Measurements from ENCODE around the gene DEPDC5.
A peak's percentile ranks its signal among the peaks of the same experiment; 100 is the strongest.
"Not testable (repeated sequence)": the region's sequence is repeated elsewhere in the genome, so short reads cannot be mapped to it uniquely, and the experiment has no call there.

DEPDC5 gene

DNA sequence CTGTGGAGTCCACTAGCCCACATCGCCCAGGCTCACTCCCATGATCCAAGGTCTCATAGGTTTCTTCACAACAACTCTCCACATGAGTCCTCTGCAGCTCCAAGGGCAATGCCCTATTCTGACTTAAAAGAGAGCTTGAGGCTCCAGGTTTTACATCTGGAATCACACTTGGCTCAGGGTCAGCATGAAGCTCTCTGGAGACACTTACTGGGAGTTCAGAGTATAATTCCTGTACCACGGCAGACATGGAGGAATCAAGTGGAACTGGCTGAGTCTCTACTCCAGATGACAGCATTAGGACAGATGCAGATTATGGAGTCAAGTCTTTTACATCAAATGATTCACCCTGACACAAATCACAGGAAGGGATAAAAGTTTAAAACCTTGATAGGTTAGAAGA, 15.3 kb upstream of the DEPDC5 start:
- H3K4me3 Mint-ChIP-seq = no peak overlapping the region
- no peaks in the 10 kb centered on the region for H3K27me3 Mint-ChIP-seq
- no peaks in the 10 kb centered on the region for H3K9me3 Mint-ChIP-seq
- H3K27ac Mint-ChIP-seq = peak overlapping the region; percentile 30
- peaks cover 34% of the 10 kb centered on the region for H3K4me1 Mint-ChIP-seq
- H3K36me3 Mint-ChIP-seq (ENCODE audit: low read depth) = peaks cover 46% of the 10 kb centered on the region
- no peak for DNase-seq
- no peak for ATAC-seq

DNA sequence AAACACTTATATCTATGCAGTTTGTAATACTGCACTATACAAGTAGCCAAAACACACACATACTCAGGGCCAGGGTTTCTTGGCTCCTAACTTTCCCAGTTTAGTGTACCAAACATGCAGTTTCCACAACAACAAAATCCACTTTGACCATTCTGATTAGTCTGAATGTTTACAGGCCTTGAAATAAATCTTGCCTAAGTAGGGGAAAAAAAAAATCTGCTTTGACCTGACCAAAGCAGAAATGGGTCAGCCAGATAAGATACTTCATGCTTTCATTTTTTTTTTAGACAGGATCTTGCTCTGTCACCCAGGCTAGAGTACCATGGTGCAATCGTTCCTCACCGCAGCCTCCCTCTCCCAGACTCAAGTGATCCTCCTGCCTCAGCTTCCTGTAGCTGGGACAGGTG, 14.0 kb upstream of the DEPDC5 start:
- H3K27me3 Mint-ChIP-seq = no peaks in the 10 kb centered on the region
- H3K9me3 Mint-ChIP-seq = no peaks in the 10 kb centered on the region
- no peak for DNase-seq
- no peak overlapping the region for H3K27ac Mint-ChIP-seq
- H3K36me3 Mint-ChIP-seq (ENCODE audit: low read depth) = peaks cover 36% of the 10 kb centered on the region
- ATAC-seq = no peak
- peaks cover 22% of the 10 kb centered on the region for H3K4me1 Mint-ChIP-seq
- H3K4me3 Mint-ChIP-seq = no peak overlapping the region

DNA sequence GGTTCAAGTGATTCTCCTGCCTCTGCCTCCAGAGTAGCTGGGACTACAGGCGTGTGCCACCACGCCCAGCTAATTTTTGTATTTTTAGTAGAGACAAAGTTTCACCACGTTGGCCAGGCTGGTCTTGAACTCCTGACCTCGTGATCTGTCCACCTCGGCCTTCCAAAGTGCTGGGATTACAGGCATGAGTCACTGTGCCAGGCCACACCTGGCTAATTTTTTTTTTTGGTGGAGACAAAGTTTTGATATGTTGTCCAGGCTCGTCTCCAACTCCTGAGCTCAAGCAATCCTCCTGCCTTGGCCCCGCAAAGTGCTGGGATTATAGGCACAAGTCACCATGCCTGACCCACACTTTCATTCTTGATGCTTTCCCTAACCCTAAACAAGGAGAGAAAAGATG, 13.5 kb upstream of the DEPDC5 start:
- not testable (repeated sequence) for H3K4me3 Mint-ChIP-seq, ATAC-seq, H3K27ac Mint-ChIP-seq, H3K9me3 Mint-ChIP-seq, DNase-seq, H3K27me3 Mint-ChIP-seq
- peaks cover 22% of the 10 kb centered on the region for H3K4me1 Mint-ChIP-seq
- peaks cover 34% of the 10 kb centered on the region for H3K36me3 Mint-ChIP-seq (ENCODE audit: low read depth)

DNA sequence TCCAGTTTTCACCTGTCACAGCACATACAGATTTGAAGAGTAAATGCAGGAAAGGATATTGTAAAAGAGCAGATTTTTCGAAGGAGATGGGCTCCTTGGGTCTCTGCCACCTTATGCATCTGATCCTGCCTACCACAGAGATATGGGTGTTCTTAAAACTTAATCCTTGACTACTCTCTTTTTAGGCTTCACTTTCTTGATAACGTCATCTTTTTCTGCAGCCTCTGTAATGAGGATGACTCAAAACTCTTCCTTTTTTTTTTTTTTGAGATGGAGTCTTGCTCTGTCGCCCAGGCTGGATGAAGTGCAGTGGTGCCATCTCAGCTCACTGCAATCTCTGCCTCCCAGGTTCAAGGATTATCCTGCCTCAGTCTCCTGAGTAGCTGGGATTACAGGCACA, 11.7 kb upstream of the DEPDC5 start:
- H3K27me3 Mint-ChIP-seq = no peaks in the 10 kb centered on the region
- H3K36me3 Mint-ChIP-seq (ENCODE audit: low read depth) = peaks cover 33% of the 10 kb centered on the region
- H3K4me1 Mint-ChIP-seq = peaks cover 27% of the 10 kb centered on the region
- no peak for DNase-seq
- ATAC-seq = no peak
- H3K4me3 Mint-ChIP-seq = no peak overlapping the region
- no peak overlapping the region for H3K27ac Mint-ChIP-seq
- no peaks in the 10 kb centered on the region for H3K9me3 Mint-ChIP-seq

DNA sequence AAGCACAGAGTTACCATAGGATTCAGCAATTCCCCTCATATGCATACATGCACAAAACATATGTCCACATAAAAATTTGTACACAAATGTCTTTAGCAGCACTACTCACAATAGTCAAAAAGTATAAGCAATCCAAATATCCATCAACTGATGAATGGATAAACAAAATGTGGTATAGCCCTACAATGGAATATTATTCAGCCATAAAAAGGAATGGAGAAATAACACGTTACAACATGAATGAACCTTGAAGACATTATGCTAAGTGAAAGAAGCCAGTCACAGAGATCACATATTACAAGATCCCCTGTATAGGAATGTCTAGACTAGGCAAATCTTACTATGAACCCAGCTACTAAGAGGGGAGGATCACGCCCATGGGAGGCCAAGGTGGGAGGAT, 11.1 kb upstream of the DEPDC5 start:
- Mint-ChIP-seq H3K9me3 (no peaks in the 10 kb centered on the region), H3K27me3 (no peaks in the 10 kb centered on the region), H3K27ac (no peak overlapping the region), H3K36me3 (ENCODE audit: low read depth) (peaks cover 39% of the 10 kb centered on the region), H3K4me1 (peaks cover 33% of the 10 kb centered on the region), H3K4me3 (no peak overlapping the region)
- no peak for DNase-seq
- ATAC-seq = no peak

DNA sequence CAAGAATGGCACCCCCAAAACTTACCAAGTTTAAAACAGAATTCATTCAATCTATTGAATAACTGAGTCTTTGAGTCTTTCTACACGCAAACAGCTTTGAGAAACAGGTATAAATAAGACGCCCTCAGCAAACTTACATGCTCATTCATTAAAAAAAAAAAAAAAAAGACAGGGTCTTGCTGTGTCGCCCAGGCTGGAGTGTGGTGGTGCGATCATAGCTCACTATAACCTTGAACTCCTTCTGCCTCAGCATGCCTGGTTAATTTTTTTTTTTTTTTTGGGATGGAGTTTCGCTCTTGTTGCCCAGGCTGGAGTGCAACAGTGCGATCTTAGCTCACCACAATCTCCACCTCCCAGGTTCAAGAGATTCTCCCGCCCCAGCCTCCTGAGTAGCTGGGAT, 9.9 kb upstream of the DEPDC5 start:
- Mint-ChIP-seq H3K9me3 (no peaks in the 10 kb centered on the region), H3K36me3 (ENCODE audit: low read depth) (peaks cover 33% of the 10 kb centered on the region), H3K27ac (no peak overlapping the region), H3K27me3 (no peaks in the 10 kb centered on the region), H3K4me1 (peaks cover 38% of the 10 kb centered on the region), H3K4me3 (no peak overlapping the region)
- DNase-seq (no peak), ATAC-seq (no peak)

DNA sequence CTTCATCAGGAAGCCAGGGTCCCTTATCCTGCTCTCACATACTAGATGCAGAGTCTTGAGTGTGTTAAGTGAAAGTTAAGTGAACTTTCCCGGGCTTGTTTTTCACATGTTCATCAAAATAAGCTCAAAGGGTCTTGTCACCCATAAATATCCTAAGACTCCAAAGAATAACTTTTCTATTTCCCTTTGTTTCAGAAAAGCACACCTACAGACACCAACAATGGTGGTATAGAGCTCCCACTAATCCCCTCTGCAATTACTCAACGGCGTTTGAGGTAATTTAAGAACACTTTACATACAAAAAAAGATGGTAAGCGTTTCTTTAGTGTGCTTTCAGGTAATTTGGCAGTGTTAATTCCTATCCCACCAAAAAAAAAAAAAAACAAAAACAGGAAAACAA, 6.4 kb upstream of the DEPDC5 start:
- peaks cover 1% of the 10 kb centered on the region for H3K27me3 Mint-ChIP-seq
- H3K27ac Mint-ChIP-seq = peak overlapping the region; percentile 27
- H3K4me3 Mint-ChIP-seq = peak overlapping the region; percentile 97
- peaks cover 19% of the 10 kb centered on the region for H3K36me3 Mint-ChIP-seq (ENCODE audit: low read depth)
- DNase-seq = no peak
- H3K4me1 Mint-ChIP-seq = peaks cover 35% of the 10 kb centered on the region
- no peak for ATAC-seq
- no peaks in the 10 kb centered on the region for H3K9me3 Mint-ChIP-seq

DNA sequence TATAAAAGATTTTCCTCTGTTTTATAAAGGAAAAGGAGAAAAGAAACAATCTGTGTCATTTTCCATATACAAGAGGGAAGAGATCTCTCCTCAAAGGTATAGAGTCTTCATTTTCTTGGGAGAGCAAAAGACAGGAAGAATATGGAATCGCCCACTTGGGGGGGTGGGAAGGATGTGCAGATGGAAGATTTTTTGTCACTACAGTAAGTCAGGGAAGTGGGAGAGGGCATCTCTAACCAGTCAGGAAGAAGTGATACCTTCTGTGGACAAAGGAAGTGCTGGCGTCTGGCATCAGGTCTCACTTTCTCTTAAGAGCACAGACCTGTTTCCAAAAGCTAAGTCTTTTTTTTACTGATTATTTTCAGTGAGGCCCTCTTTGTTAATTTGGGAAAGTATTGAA, 5.3 kb upstream of the DEPDC5 start:
- peaks cover 1% of the 10 kb centered on the region for H3K27me3 Mint-ChIP-seq
- H3K4me1 Mint-ChIP-seq = peaks cover 43% of the 10 kb centered on the region
- DNase-seq (no peak), ATAC-seq (no peak)
- H3K4me3 Mint-ChIP-seq = peak overlapping the region; percentile 97
- no peaks in the 10 kb centered on the region for H3K9me3 Mint-ChIP-seq
- H3K36me3 Mint-ChIP-seq (ENCODE audit: low read depth) = peaks cover 15% of the 10 kb centered on the region
- H3K27ac Mint-ChIP-seq = peak overlapping the region; percentile 95

DNA sequence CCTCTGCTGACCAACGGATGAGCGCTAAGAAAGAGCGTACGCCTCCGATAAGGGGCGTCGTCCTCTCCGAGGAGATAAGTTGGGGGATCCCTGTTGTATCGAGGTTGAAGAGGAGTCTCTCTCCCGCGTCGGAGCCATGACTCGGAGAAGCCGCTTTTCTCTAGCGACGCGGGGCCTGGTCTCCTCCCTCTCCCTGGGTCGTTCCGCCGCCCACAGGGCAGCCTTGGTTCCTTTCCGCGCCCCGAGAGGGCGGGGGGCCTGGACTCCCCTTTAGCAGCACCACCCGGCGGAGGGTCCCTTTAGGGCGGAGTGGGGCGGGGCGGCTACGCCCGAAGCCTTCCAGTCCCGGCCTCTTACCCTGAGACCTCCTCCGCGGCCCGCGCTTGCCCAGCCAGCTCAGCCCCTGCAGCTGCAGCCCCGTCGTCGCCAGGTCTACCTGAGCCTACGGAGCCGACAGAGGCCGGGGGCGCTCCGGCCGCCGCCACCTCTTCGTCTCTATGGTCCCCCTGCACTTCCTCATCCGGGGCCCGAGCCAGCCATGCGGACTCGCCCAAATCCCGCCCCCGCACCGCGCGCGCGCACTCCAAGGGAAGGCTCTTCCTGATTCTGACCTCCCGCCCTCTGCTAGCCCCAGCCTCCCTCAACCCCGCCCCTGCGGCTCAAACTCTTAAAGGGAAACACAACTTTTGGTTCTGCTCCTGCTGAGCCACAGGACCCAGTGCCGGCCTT, 4.0 kb upstream of the DEPDC5 start, which contains the start of gene PRR14L:
PRR14L (minus strand) TSS at position 497 of the 729 bp plus-strand sequence. CDS start 11,272 bp downstream, outside the sequence.
- H3K9me3 Mint-ChIP-seq = no peaks in the 10 kb centered on the region
- H3K4me1 Mint-ChIP-seq = peaks cover 51% of the 10 kb centered on the region
- DNase-seq = peak; percentile 100
- peak; percentile 73 for ATAC-seq
- peaks cover 13% of the 10 kb centered on the region for H3K36me3 Mint-ChIP-seq (ENCODE audit: low read depth)
- H3K27me3 Mint-ChIP-seq = peaks cover 1% of the 10 kb centered on the region
- H3K27ac Mint-ChIP-seq = peak within 1 kb of the TSS; percentile 95
- H3K4me3 Mint-ChIP-seq = peak within 1 kb of the TSS; percentile 97

DNA sequence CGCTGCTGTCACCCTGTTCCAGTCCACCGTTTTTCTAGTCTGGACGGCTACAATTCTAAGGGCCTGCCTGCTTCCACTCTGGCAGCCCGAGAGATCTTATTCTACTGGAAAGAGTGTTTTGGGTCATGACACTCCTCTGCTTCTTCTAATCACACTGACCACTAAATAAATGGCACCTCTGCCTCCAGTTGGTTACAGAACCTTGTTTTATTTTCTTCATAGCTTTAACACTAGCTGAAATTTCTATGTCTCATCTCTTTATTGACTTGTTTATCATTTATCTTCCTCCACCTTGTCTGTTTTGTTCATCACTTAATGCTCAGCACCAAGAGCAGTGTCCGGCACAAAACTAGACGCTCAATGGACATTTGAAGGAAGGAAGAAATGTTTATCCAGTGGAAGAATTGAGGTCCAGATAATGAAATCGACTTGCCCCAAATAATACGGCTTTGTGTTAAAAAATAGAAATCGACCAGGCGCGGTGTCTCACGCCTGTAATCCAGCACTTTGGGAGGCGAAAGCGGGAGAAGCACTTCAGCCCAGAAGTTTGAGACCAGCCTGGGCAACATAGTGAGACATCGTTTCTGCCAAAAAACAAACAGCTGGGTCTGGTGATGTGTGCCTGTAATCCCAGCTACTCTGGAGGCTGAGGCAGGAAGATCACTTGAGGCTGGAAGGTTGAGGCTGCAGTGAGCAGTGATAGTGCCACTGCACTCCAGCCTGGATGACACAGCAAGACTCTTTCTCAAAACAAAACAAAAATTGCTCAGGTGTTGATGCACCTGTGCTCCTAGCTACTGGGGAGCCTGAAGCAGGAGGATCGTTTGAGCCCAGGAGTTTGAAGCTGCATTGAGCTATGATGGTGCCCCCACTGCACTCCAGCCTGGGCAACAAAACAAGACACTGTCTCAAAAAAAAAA, 3.2 kb upstream of the DEPDC5 start:
- Mint-ChIP-seq H3K9me3 (no peaks in the 10 kb centered on the region), H3K27me3 (peaks cover 1% of the 10 kb centered on the region), H3K4me1 (peaks cover 58% of the 10 kb centered on the region), H3K27ac (peak overlapping the region; percentile 95), H3K4me3 (peak overlapping the region; percentile 97), H3K36me3 (ENCODE audit: low read depth) (peaks cover 13% of the 10 kb centered on the region)
- no peak for ATAC-seq
- DNase-seq = no peak

DNA sequence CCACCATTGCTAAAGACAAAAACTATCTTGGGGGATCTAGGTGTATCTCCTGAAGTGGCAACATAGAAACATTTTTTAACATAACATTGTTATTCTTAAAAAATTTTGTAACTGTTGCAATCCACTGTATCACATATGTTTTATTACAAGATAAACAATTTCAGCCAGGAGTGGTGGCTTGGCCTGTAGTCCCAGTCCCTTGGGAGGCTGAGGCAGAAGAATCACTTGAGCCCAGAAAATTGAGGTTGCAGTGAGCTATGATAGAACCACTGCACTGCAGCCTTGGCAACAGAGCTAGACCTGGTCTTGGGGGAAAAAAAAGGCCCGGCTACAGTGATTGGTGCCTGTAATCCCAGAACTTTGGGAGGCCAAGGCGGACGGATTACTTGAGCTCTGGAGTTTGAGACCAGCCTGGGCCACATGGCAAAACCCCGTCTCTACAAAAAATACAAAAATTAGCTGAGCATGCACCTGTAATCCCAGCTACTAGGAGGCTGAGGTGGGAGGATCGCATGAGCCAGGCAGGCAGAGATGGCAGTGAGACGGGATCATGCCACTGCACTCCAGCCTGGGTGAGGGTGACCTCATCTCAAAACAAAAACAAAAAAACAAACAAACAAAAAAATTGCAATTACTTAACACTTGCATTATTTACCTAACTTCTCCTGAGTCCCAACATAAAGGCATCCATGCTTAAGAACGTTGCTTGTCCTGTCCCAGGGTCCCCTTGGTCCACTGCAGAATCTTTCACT, 1.5 kb upstream of the DEPDC5 start:
- peaks cover 9% of the 10 kb centered on the region for H3K36me3 Mint-ChIP-seq (ENCODE audit: low read depth)
- H3K9me3 Mint-ChIP-seq = no peaks in the 10 kb centered on the region
- H3K27me3 Mint-ChIP-seq = peaks cover 1% of the 10 kb centered on the region
- ATAC-seq (no peak), DNase-seq (no peak)
- peak overlapping the region; percentile 97 for H3K27ac Mint-ChIP-seq
- peak overlapping the region; percentile 97 for H3K4me3 Mint-ChIP-seq
- peaks cover 52% of the 10 kb centered on the region for H3K4me1 Mint-ChIP-seq

DNA sequence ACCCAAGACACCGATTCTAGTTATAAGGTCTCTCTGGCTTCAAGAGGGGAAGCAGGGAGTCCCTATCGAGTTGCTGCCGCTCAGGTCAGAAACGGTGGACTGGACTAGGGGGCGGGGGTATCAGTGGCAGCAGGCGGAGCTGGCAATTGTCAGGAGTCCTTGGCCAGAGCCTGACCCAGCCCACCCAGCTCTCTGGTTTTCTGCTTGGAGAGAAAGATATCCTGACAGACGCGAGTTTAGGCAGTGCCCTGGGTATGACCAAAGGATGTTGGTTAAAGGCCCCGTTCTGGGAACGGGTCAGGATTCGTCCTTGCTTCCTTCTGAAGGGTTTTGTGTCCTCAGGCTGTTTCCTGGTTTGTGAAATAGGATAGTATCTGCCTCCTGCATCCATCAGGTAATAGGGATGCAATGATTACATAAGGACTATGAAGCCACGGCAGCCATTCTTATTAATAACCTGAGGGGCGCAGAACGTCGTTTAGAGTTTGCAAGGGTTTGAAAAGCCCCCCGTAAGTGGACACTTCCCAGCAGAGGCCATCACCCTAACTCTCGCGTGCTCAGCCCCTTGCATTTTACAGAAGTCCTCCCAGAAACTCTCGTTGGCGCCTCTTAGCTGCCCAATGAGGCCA, 700 bp upstream of the DEPDC5 start:
- H3K4me1 Mint-ChIP-seq = peaks cover 43% of the 10 kb centered on the region
- peak overlapping the region; percentile 97 for H3K27ac Mint-ChIP-seq
- DNase-seq = peak; percentile 22
- ATAC-seq = no peak
- H3K27me3 Mint-ChIP-seq = peaks cover 1% of the 10 kb centered on the region
- H3K9me3 Mint-ChIP-seq = no peaks in the 10 kb centered on the region
- peaks cover 1% of the 10 kb centered on the region for H3K36me3 Mint-ChIP-seq (ENCODE audit: low read depth)
- peak overlapping the region; percentile 97 for H3K4me3 Mint-ChIP-seq

DNA sequence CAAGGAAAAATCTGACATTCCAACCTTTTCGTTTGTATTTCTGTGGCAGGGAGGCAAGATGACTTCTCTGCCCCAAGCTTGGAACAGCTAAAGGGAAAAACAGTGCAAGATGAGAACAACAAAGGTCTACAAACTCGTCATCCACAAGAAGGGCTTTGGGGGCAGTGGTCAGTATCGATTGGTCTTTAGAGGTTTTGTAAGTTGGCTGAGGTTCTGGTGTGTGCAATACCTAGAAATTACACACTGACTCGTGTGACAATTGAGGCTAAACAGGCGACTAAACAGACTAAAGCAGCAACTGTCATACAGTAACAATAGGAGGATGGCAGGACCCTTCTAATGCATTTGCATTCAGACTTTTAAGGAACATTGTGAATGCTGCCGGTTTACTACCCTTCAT, 994 bp downstream of the DEPDC5 start:
- Mint-ChIP-seq H3K9me3 (no peaks in the 10 kb centered on the region), H3K27ac (peak overlapping the region; percentile 97), H3K27me3 (peaks cover 1% of the 10 kb centered on the region), H3K36me3 (ENCODE audit: low read depth) (peaks cover 1% of the 10 kb centered on the region), H3K4me3 (peak overlapping the region; percentile 97), H3K4me1 (peaks cover 33% of the 10 kb centered on the region)
- DNase-seq (no peak), ATAC-seq (no peak)

DNA sequence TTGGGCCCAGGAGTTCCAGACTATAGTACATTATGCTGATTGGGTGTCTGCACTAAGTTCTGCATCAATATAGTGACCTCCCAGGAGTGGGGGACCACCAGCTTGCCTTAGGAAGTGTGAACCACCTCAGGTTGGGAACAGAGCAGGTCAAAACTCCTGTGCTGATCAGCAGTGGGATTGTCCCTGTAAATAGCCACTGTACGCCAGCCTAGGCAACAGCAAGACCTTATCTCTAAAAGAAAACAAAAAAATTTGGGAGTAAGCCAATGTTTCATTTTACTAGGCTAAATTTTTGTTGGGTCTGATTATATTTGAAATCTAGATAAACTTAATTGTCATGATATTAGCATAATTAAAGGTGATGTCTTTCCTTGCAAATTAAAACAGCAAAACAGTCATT, 3.4 kb downstream of the DEPDC5 start:
- no peak overlapping the region for H3K4me3 Mint-ChIP-seq
- ATAC-seq = no peak
- no peaks in the 10 kb centered on the region for H3K9me3 Mint-ChIP-seq

More for the DNA sequence above, 3.4 kb downstream of the DEPDC5 start:
- Mint-ChIP-seq H3K36me3 (ENCODE audit: low read depth) (peaks cover 12% of the 10 kb centered on the region), H3K27me3 (no peaks in the 10 kb centered on the region), H3K27ac (no peak overlapping the region), H3K4me1 (peaks cover 27% of the 10 kb centered on the region)
- no peak for DNase-seq
